K562 (cell line): ENCODE results near the gene TMEM179. TPM values are rescaled to one million over a fixed set of nuclear protein-coding genes. Genes with fewer than 3 reads are reported as not detected.

Source experiments
- ATAC-seq: fragments of 200-7000 bp; cut with Tn5 transposase; 3 replicates; pipeline ENCODE4 v1.9.1; 2020; ENCODE audit warnings: moderate library complexity
- BruUV-seq: library from RNA; stranded (reverse); fragments of 400-500 nt; replicated peaks from 2 replicates; lab custom pipeline; 2021; lab: Mats Ljungman, UMichigan
- CTCF ChIA-PET: fragments of 300-600 bp; formaldehyde crosslinking; extraction: SDS; loops from one replicate; lab custom pipeline; 2021; ENCODE audit warnings: low intra/inter-chr PET ratio; lab: Yijun Ruan, JAX
- POLR2A ChIA-PET: fragments of 300-600, 350-650 bp; sonication (Branson Sonifier 250); formaldehyde crosslinking; extraction: SDS; loops from one replicate; lab custom pipeline; 2021; ENCODE audit warnings: antibody characterized with exemption, inconsistent platforms; lab: Yijun Ruan, JAX
- DNase-seq, 4 experiments: peaks; one replicate each; pipeline versions ENCODE4 v3.0.0 to v3.0.0-alpha.2; 2011 to 2018; ENCODE audit warnings: low spot score in 3 of 4, mixed read lengths in 3 of 4; ENCODE audit errors: extremely low read depth in 1 of 4
- FAIRE-seq: peaks from 2 replicates; lab custom pipeline; 2011; peaks lifted over from hg19 to GRCh38; lab: Jason Lieb, UNC
- H2AFZ ChIP-seq: 2 replicates; pipeline ENCODE4 v1.6.0; 2011; ENCODE audit warnings: low read depth, low read length, control low read depth, inconsistent platforms
- H3K27ac ChIP-seq: fragments of 200-600 bp; 3 replicates; pipeline ENCODE4 v1.8.0; 2011; ENCODE audit warnings: low read depth, mild to moderate bottlenecking, control low read depth, inconsistent platforms, low read length, moderate library complexity, mixed read lengths; ENCODE audit errors: extremely low read depth
- H3K27me3 ChIP-seq, 2 experiments: fragments of 300-600 bp in 1 of 2; 2 replicates in 1 of 2; 3 replicates in 1 of 2; pipeline versions ENCODE4 v1.6.0 to v1.8.0; 2011; ENCODE audit warnings: inconsistent platforms in 2 of 2, low read length in 2 of 2, mild to moderate bottlenecking in 1 of 2, mixed read lengths in 1 of 2, moderate library complexity in 1 of 2; ENCODE audit not compliant: control insufficient read depth in 2 of 2, insufficient read depth in 2 of 2
- H3K36me3 ChIP-seq: fragments of 300-600 bp; 3 replicates; pipeline ENCODE4 v1.8.0; 2011; ENCODE audit warnings: mild to moderate bottlenecking, low read length, inconsistent platforms; ENCODE audit not compliant: control insufficient read depth, insufficient read depth
- H3K4me1 ChIP-seq, 2 experiments: fragments of 200-600 bp in 1 of 2; replicated peaks in 1 of 2; 2 replicates in 1 of 2; 3 replicates in 1 of 2; pipeline versions ENCODE4 v1.5.1 to v1.8.0; 2011; ENCODE audit warnings: inconsistent platforms in 2 of 2, low read length in 2 of 2, mild to moderate bottlenecking in 1 of 2, mixed read lengths in 1 of 2, moderate library complexity in 1 of 2; ENCODE audit not compliant: control insufficient read depth in 2 of 2, insufficient read depth in 2 of 2
- H3K4me2 ChIP-seq: 2 replicates; pipeline ENCODE4 v1.6.1; 2011; ENCODE audit warnings: low read length, control low read depth, inconsistent platforms, mixed read lengths; ENCODE audit not compliant: insufficient read depth
- H3K4me3 ChIP-seq: fragments of 200-600 bp; sonication (generic), shearing (Covaris generic); 2 replicates; pipeline ENCODE4 v1.5.1; 2016; ENCODE audit warnings: control low read depth, inconsistent platforms
- H3K79me2 ChIP-seq: fragments of 200-600 bp; 3 replicates; pipeline ENCODE4 v1.8.0; 2011; ENCODE audit warnings: low read length, inconsistent platforms; ENCODE audit not compliant: control insufficient read depth, insufficient read depth
- H3K9ac ChIP-seq, 2 experiments: 2 replicates each; pipeline versions ENCODE4 v1.6.0 to v1.6.1; 2011; ENCODE audit warnings: low read depth in 2 of 2, low read length in 2 of 2, control low read depth in 1 of 2, inconsistent platforms in 1 of 2, mild to moderate bottlenecking in 1 of 2, mixed read lengths in 1 of 2; ENCODE audit not compliant: insufficient read depth in 1 of 2
- H3K9me1 ChIP-seq: one replicate; pipeline ENCODE4 v1.6.0; 2011; ENCODE audit warnings: inconsistent platforms, mild to moderate bottlenecking, low read length, moderate library complexity; ENCODE audit not compliant: control insufficient read depth, insufficient read depth
- H3K9me3 ChIP-seq: replicated peaks from 2 replicates; pipeline ENCODE4 v1.5.1; 2011; ENCODE audit warnings: low read depth, low read length, inconsistent platforms; ENCODE audit not compliant: control insufficient read depth, insufficient read depth
- H4K20me1 ChIP-seq: replicated peaks from 2 replicates; pipeline ENCODE4 v1.6.1; 2011; ENCODE audit warnings: low read length, inconsistent platforms, mixed read lengths; ENCODE audit not compliant: control insufficient read depth, insufficient read depth
- BRCA1 ChIP-seq, 2 experiments: fragments of 450-650 bp in 1 of 2; sonication (generic) in 1 of 2; formaldehyde crosslinking in 1 of 2; IDR thresholded peaks; 2 replicates each; pipeline versions ENCODE4 v1.5.0 to v1.6.1; 2017 to 2020; ENCODE audit warnings: mild to moderate bottlenecking in 1 of 2, missing genetic modification reagents in 1 of 2
- KAT2B ChIP-seq: IDR thresholded peaks from one replicate; pipeline ENCODE4 v1.6.1; 2012; ENCODE audit warnings: low read depth, mild to moderate bottlenecking, control low read depth, inconsistent platforms, low read length, moderate library complexity
- NUFIP1 ChIP-seq: fragments of 450-650 bp; IDR thresholded peaks from 2 replicates; pipeline ENCODE4 v1.6.1; 2018; ENCODE audit not compliant: partially characterized antibody
- PTRF ChIP-seq: fragments of 450-650 bp; IDR thresholded peaks from 2 replicates; pipeline ENCODE4 v1.6.1; 2016; ENCODE audit warnings: mild to moderate bottlenecking, missing genetic modification characterization, missing compliant biosample characterization
- RCOR1 ChIP-seq, 2 experiments: IDR thresholded peaks; 2 replicates each; pipeline ENCODE4 v1.6.1; 2012; ENCODE audit warnings: low read depth in 2 of 2, low read length in 2 of 2, borderline replicate concordance in 1 of 2, improper control_type of control experiment in 1 of 2
- SIN3A ChIP-seq, 2 experiments: fragments of 150-350 bp in 1 of 2; IDR thresholded peaks; 2 replicates each; pipeline ENCODE4 v1.6.1; 2011 to 2016; ENCODE audit warnings: borderline replicate concordance in 2 of 2, low read depth in 2 of 2, low read length in 2 of 2, mild to moderate bottlenecking in 2 of 2, moderate library complexity in 2 of 2; ENCODE audit not compliant: control insufficient read depth in 1 of 2
- SIRT6 ChIP-seq: IDR thresholded peaks from one replicate; pipeline ENCODE4 v1.6.1; 2012; ENCODE audit warnings: low read depth, mild to moderate bottlenecking, control low read depth, inconsistent platforms, low read length, moderate library complexity
- SMARCA4 ChIP-seq: fragments of 450-650 bp; IDR thresholded peaks from 2 replicates; pipeline ENCODE4 v1.6.1; 2016
- SMARCE1 ChIP-seq: fragments of 450-650 bp; IDR thresholded peaks from 2 replicates; pipeline ENCODE4 v1.7.1; 2016; ENCODE audit warnings: mild to moderate bottlenecking
- TARDBP ChIP-seq: fragments of 450-650 bp; IDR thresholded peaks from 2 replicates; pipeline ENCODE4 v1.6.1; 2016
- TSC22D4 ChIP-seq: fragments of 450-650 bp; IDR thresholded peaks from 2 replicates; pipeline ENCODE4 v1.6.1; 2016; ENCODE audit warnings: missing genetic modification characterization, missing biosample characterization, control low read depth
- ZNF740 ChIP-seq, 3 experiments: fragments of 200-800 bp in 1 of 3; sonication (Bioruptor generic) in 1 of 3; sonication (generic) in 1 of 3; formaldehyde crosslinking in 1 of 3; IDR thresholded peaks; 2 replicates each; pipeline versions ENCODE4 v1.6.1 to v1.8.0; 2016 to 2022; ENCODE audit warnings: mild to moderate bottlenecking in 2 of 3, missing compliant biosample characterization in 2 of 3, missing genetic modification characterization in 2 of 3, missing genetic modification reagents in 1 of 3
- WGBS: fragments of 100-300 bp; shearing (Covaris generic); methylation state at CpG from one replicate; pipeline ENCODE4 v1.1.6; 2016; ENCODE audit warnings: low coverage, mixed read lengths; ENCODE audit not compliant: insufficient coverage; ENCODE audit errors: missing lambda C conversion rate; 5-methylcytosine and 5-hydroxymethylcytosine counted together
- in situ Hi-C: fragments of 300-500 bp; cut with MboI; formaldehyde crosslinking; loops from 4 replicates; pipeline ENCODE4 v1.15.0; 2018; ENCODE audit warnings: inconsistent platforms, mixed read lengths
- intact Hi-C: fragments of 100-400 bp; cut with micrococcal nuclease; formaldehyde crosslinking; loops from 2 replicates; pipeline ENCODE4 v1.14.2; 2022
- polyA plus RNA-seq, 8 experiments: library from polyadenylated mRNA; depleted of rRNA in 4 of 8; stranded (reverse) in 5 of 8; unstranded in 3 of 8; fragments of >200 nt; fragmentation: Nextera tagmentation in 2 of 8; fragmentation: Illumina TruSeq in 1 of 8; extraction: Ambion mirVana in 2 of 8; extraction: Trizol in 1 of 8; gene quantifications; 2 replicates each; pipeline versions ENCODE4 v1.2.1 to v1.2.3, GENCODE V29; 2011 to 2014; ENCODE audit warnings: inconsistent platforms in 1 of 8, missing spikeins in 1 of 8
- total RNA-seq, 7 experiments: library from RNA; depleted of rRNA in 6 of 7; stranded (reverse); fragments of >200 nt in 6 of 7; fragmentation: Illumina TruSeq in 2 of 7; extraction: Trizol in 2 of 7; gene quantifications; 2 replicates each; pipeline versions ENCODE4 v1.2.1 to v1.2.3, GENCODE V29; 2011 to 2021; ENCODE audit warnings: low replicate concordance in 1 of 7

The TMEM179 gene
- total and polyA plus RNA-seq, 9 of the 15 experiments (the other 6 are each of a cell fraction or from before 2014, with no cell fraction given) = not detected

GRCh38 chr14:104547310-104547997 lies 57.1 kb downstream of the TMEM179 start:
- H3K4me3 ChIP-seq = no peak overlapping the region
- no peak overlapping the region for H3K4me2 ChIP-seq
- in situ Hi-C loops (no loop called here), intact Hi-C loops (no loop called here)
- no TSS peak for BruUV-seq
- H3K27me3 ChIP-seq = peaks cover 0 to 41% of the 10 kb centered on the region in 2 experiments; a peak in 4 of 5 replicates
- no peaks in the 10 kb centered on the region for H3K4me1 ChIP-seq
- WGBS = 0% methylated on average over 14 of the region's 18 CpGs
- no peaks in the 10 kb centered on the region; the same call in none of the 2 replicates for H4K20me1 ChIP-seq
- ATAC-seq (no peak), FAIRE-seq (no peak), DNase-seq (no peak)
- no peaks in the 10 kb centered on the region for H3K9me3 ChIP-seq
- no peak overlapping the region for H3K27ac ChIP-seq
- no peaks in the 10 kb centered on the region for H3K79me2 ChIP-seq
- ChIA-PET POLR2A (no interaction called here), CTCF (no interaction called here)
- H3K9ac ChIP-seq = no peak overlapping the region
- no peak overlapping the region for H2AFZ ChIP-seq
- H3K36me3 ChIP-seq = no peaks in the 10 kb centered on the region
- TF ChIP-seq PTRF = no peak
- TF ChIP-seq NUFIP1 = no peak
- TF ChIP-seq KAT2B = no peak
- TF ChIP-seq ZNF740 (CRISPR knock-in tag; IDR thresholded peaks at IDR 0.05) = no peak
- TF ChIP-seq ZNF740 (tag; IDR thresholded peaks at IDR 0.05) = no peak
- TF ChIP-seq TSC22D4 = no peak
- no peak for TF ChIP-seq SIN3A (IDR thresholded peaks at IDR 0.05; ENCODE audit: borderline replicate concordance in 2 of 2, control insufficient read depth in 1 of 2, low read depth in 2 of 2, low read length in 2 of 2)
- TF ChIP-seq BRCA1 (IDR thresholded peaks at IDR 0.05) = no peak
- TF ChIP-seq BRCA1 (CRISPR knock-in tag; IDR thresholded peaks at IDR 0.05) = no peak
- no peak for TF ChIP-seq SIRT6
- no peak for TF ChIP-seq RCOR1 (IDR thresholded peaks at IDR 0.05; ENCODE audit: borderline replicate concordance in 1 of 2, low read depth in 2 of 2, low read length in 2 of 2)
- TF ChIP-seq TARDBP = no peak
- no peak for TF ChIP-seq SMARCE1
- TF ChIP-seq SMARCA4 = no peak
- no peaks in the 10 kb centered on the region for H3K9me1 ChIP-seq
